Epithelial cell of esophagus (primary cell): Measurements from ENCODE around the gene CCDC88B.

Source experiments
- DNase-seq: peaks from one replicate; pipeline ENCODE4 v3.0.0; 2010; ENCODE audit warnings: low read depth
- H3K4me3 ChIP-seq: 2 replicates; pipeline ENCODE4 v1.5.1; 2011; ENCODE audit warnings: mild to moderate bottlenecking, low read length, control low read depth
- CTCF ChIP-seq: IDR thresholded peaks from 2 replicates; pipeline ENCODE4 v1.5.1; 2011; ENCODE audit warnings: low read depth, mild to moderate bottlenecking, low read length, control low read depth, inconsistent platforms; ENCODE audit not compliant: insufficient read depth; ENCODE audit errors: missing control alignments

CCDC88B gene

GRCh38 chr11:64337538-64338249, 2.3 kb upstream of the CCDC88B start:
- DNase-seq: no peak
- TF ChIP-seq CTCF: no peak
- no peak overlapping the region for H3K4me3 ChIP-seq

- H3K4me3 ChIP-seq: no peak overlapping the region
- no peak for TF ChIP-seq CTCF
- DNase-seq: no peak
These were observed 1.3 kb upstream of the CCDC88B start for GRCh38 chr11:64338716-64339115.

GRCh38 chr11:64339286-64339685, 718 bp upstream of the CCDC88B start:
- no peak for TF ChIP-seq CTCF
- no peak overlapping the region for H3K4me3 ChIP-seq
- DNase-seq: peak; percentile 29

- H3K4me3 ChIP-seq: no peak overlapping the region
- no peak for DNase-seq
- no peak for TF ChIP-seq CTCF
These were observed 799 bp downstream of the CCDC88B start for GRCh38 chr11:64340671-64341335.

- TF ChIP-seq CTCF: no peak
- no peak overlapping the region for H3K4me3 ChIP-seq
- DNase-seq: no peak
These were observed 1.4 kb downstream of the CCDC88B start for GRCh38 chr11:64341429-64341828.

GRCh38 chr11:64341851-64342791, 2.1 kb downstream of the CCDC88B start:
- TF ChIP-seq CTCF: peak; percentile 30
- DNase-seq: peak; percentile 96
- peak overlapping the region; percentile 22 for H3K4me3 ChIP-seq
